Hematopoietic multipotent progenitor cell treated with erythropoietin and hydrocortisone succinate and interleukin-3 and kit ligand, for 4 days (in vitro differentiated cells): ENCODE results near the gene PDZRN4.

ENCODE experiments used
- DNase-seq: peaks from one replicate; pipeline ENCODE4 v3.0.0-alpha.2; 2015

PDZRN4 gene

GRCh38 chr12:41365653-41366171, 177.6 kb downstream of the PDZRN4 start:
- DNase-seq: no peak

GRCh38 chr12:41367726-41368405, 179.7 kb downstream of the PDZRN4 start:
- DNase-seq: peak; percentile 10

- DNase-seq: no peak
These were observed 192.8 kb downstream of the PDZRN4 start for GRCh38 chr12:41380878-41381277.

GRCh38 chr12:41402801-41403200, 214.7 kb downstream of the PDZRN4 start:
- peak; percentile 4 for DNase-seq

GRCh38 chr12:41407232-41407799, 219.2 kb downstream of the PDZRN4 start:
- DNase-seq: no peak

GRCh38 chr12:41409628-41410027, 221.5 kb downstream of the PDZRN4 start:
- DNase-seq: no peak

- no peak for DNase-seq
These were observed 230.5 kb downstream of the PDZRN4 start for GRCh38 chr12:41418586-41418985.

- no peak for DNase-seq
These were observed 231.2 kb downstream of the PDZRN4 start for GRCh38 chr12:41419131-41419893.

- DNase-seq: no peak
These were observed 236.5 kb downstream of the PDZRN4 start for GRCh38 chr12:41424651-41425050.

GRCh38 chr12:41433460-41433859, 245.3 kb downstream of the PDZRN4 start:
- no peak for DNase-seq

- no peak for DNase-seq
These were observed 248.0 kb downstream of the PDZRN4 start for GRCh38 chr12:41436076-41436475.

GRCh38 chr12:41437563-41437962, 249.4 kb downstream of the PDZRN4 start:
- peak; percentile 19 for DNase-seq

- DNase-seq: peak; percentile 7
These were observed 250.9 kb downstream of the PDZRN4 start for GRCh38 chr12:41438854-41439541.

GRCh38 chr12:41439801-41440200, 251.7 kb downstream of the PDZRN4 start:
- DNase-seq: no peak

GRCh38 chr12:41441180-41441579, 253.1 kb downstream of the PDZRN4 start:
- DNase-seq: no peak

GRCh38 chr12:41442896-41443295, 254.8 kb downstream of the PDZRN4 start:
- DNase-seq: peak; percentile 16

GRCh38 chr12:41443690-41444089, 255.6 kb downstream of the PDZRN4 start:
- no peak for DNase-seq

GRCh38 chr12:41452838-41453407, 264.8 kb downstream of the PDZRN4 start:
- no peak for DNase-seq

- no peak for DNase-seq
These were observed 265.3 kb downstream of the PDZRN4 start for GRCh38 chr12:41453409-41453808.

GRCh38 chr12:41459111-41459905, 271.2 kb downstream of the PDZRN4 start:
- no peak for DNase-seq

- no peak for DNase-seq
These were observed 271.7 kb downstream of the PDZRN4 start for GRCh38 chr12:41459906-41460214.

- DNase-seq: no peak
These were observed 272.8 kb downstream of the PDZRN4 start for GRCh38 chr12:41460906-41461305.
